ENCODE results near the gene SERPINB12. TPM values are rescaled to one million over a fixed set of nuclear protein-coding genes. Genes with fewer than 3 reads are reported as not detected.

Gene SERPINB12
- total RNA-seq, 3 donors from 2014 or later: not detected

- Histone ChIP-seq H3K4me3 (no peak overlapping the region), H3K36me3 (no peaks in the 10 kb centered on the region), H3K9me3 (no peaks in the 10 kb centered on the region), H3K27me3 (no peaks in the 10 kb centered on the region), H3K27ac (no peak overlapping the region), H3K4me1 (no peaks in the 10 kb centered on the region)
- TF ChIP-seq POLR2A (IDR thresholded peaks at IDR 0.05) (no peak), POLR2AphosphoS5 (IDR thresholded peaks at IDR 0.05) (no peak), CTCF (IDR thresholded peaks at IDR 0.05) (no peak)
- no peak for DNase-seq (ENCODE audit: low spot score in 2 of 2)
- intact Hi-C loops (cut with DNase I; ENCODE audit: low total_unique reads): no loop called here
Observed at GRCh38 chr18:63590966-63591695, 49.0 kb downstream of the SERPINB12 start.

DNA sequence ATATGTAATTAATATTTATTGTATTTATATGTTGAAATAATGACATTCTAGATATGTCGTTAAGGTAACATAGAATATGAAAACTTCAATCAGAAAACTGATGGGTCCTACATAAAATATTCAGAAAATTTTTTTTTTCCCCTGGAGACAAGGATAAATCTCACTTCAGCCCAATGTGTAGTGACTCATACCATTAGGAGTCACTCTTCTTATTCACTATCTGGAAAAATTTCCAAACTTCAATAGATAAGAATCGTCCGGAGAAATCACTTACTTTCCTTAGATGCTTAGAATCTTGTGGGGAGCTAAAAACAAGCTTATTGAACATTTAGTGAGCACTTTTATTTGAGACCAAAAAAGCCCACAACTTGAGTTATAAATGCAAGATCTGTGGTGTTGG, 49.6 kb downstream of the SERPINB12 start:
- no peak for TF ChIP-seq POLR2A (IDR thresholded peaks at IDR 0.05)
- TF ChIP-seq POLR2AphosphoS5 (IDR thresholded peaks at IDR 0.05): no peak
- TF ChIP-seq CTCF (IDR thresholded peaks at IDR 0.05): no peak
- intact Hi-C loops (cut with DNase I; ENCODE audit: low total_unique reads): no loop called here
- H3K27me3 ChIP-seq: no peaks in the 10 kb centered on the region
- no peak overlapping the region for H3K4me3 ChIP-seq
- DNase-seq (ENCODE audit: low spot score in 2 of 2): no peak
- H3K9me3 ChIP-seq: no peaks in the 10 kb centered on the region
- no peak overlapping the region for H3K27ac ChIP-seq
- H3K4me1 ChIP-seq: no peaks in the 10 kb centered on the region
- H3K36me3 ChIP-seq: no peaks in the 10 kb centered on the region

GRCh38 chr18:63592471-63592870, 50.3 kb downstream of the SERPINB12 start:
- no peak for TF ChIP-seq CTCF (IDR thresholded peaks at IDR 0.05)
- Histone ChIP-seq H3K4me1 (no peaks in the 10 kb centered on the region), H3K27ac (no peak overlapping the region), H3K9me3 (no peaks in the 10 kb centered on the region), H3K27me3 (no peaks in the 10 kb centered on the region), H3K36me3 (no peaks in the 10 kb centered on the region), H3K4me3 (no peak overlapping the region)
- no peak for DNase-seq (ENCODE audit: low spot score in 2 of 2)
- intact Hi-C loops (cut with DNase I; ENCODE audit: low total_unique reads): no loop called here

- H3K9me3 ChIP-seq: no peaks in the 10 kb centered on the region
- H3K4me3 ChIP-seq: no peak overlapping the region
- no peak for DNase-seq (ENCODE audit: low spot score in 2 of 2)
- intact Hi-C loops (cut with DNase I; ENCODE audit: low total_unique reads): no loop called here
- no peaks in the 10 kb centered on the region for H3K4me1 ChIP-seq
- no peaks in the 10 kb centered on the region for H3K36me3 ChIP-seq
- no peaks in the 10 kb centered on the region for H3K27me3 ChIP-seq
- TF ChIP-seq POLR2A (IDR thresholded peaks at IDR 0.05) (no peak), POLR2AphosphoS5 (IDR thresholded peaks at IDR 0.05) (no peak), CTCF (IDR thresholded peaks at IDR 0.05) (no peak)
- no peak overlapping the region for H3K27ac ChIP-seq
Observed at GRCh38 chr18:63596964-63597363, 54.8 kb downstream of the SERPINB12 start.

- no peak for DNase-seq (ENCODE audit: low spot score in 2 of 2)
- Histone ChIP-seq H3K27me3 (no peaks in the 10 kb centered on the region), H3K9me3 (no peaks in the 10 kb centered on the region), H3K4me1 (no peaks in the 10 kb centered on the region), H3K27ac (no peak overlapping the region), H3K36me3 (no peaks in the 10 kb centered on the region), H3K4me3 (no peak overlapping the region)
- no peak for TF ChIP-seq POLR2A (IDR thresholded peaks at IDR 0.05)
- no peak for TF ChIP-seq CTCF (IDR thresholded peaks at IDR 0.05)
- no peak for TF ChIP-seq POLR2AphosphoS5 (IDR thresholded peaks at IDR 0.05)
- intact Hi-C loops (cut with DNase I; ENCODE audit: low total_unique reads): no loop called here
Observed at GRCh38 chr18:63603355-63603754, 61.2 kb downstream of the SERPINB12 start.
